Measurements from ENCODE around the gene RESP18.

RESP18 gene

GRCh38 chr2:219332542-219332941 is at the start of gene RESP18:
TSS of gene RESP18 (minus strand) at chr2:219332744.
- no peak for ATAC-seq
- Mint-ChIP-seq H3K9me3 (peaks cover 11% of the 10 kb centered on the region), H3K4me1 (peaks cover 8% of the 10 kb centered on the region)

GRCh38 chr2:219381448-219381847 is 48.9 kb upstream of the RESP18 start:
- peaks cover 13% of the 10 kb centered on the region for H3K4me1 Mint-ChIP-seq
- peak overlapping the region; percentile 72 for H3K27ac Mint-ChIP-seq
- ATAC-seq (no peak), DNase-seq (ENCODE audit: low spot score in 2 of 2) (no peak)
- H3K9me3 Mint-ChIP-seq = no peaks in the 10 kb centered on the region
- no peak overlapping the region for H3K4me3 Mint-ChIP-seq
- peaks cover 91% of the 10 kb centered on the region for H3K36me3 Mint-ChIP-seq

More at GRCh38 chr2:219332542-219332941, at the start of gene RESP18:
- no peak within 1 kb of the TSS for H3K27ac Mint-ChIP-seq
- no peaks in the 10 kb centered on the region for H3K36me3 Mint-ChIP-seq
- H3K4me3 Mint-ChIP-seq = no peak within 1 kb of the TSS
- DNase-seq (ENCODE audit: low spot score in 2 of 2) = no peak

- no peak overlapping the region for H3K27ac Mint-ChIP-seq
- H3K4me3 Mint-ChIP-seq = no peak overlapping the region
- peaks cover 7% of the 10 kb centered on the region for H3K4me1 Mint-ChIP-seq
- no peak for DNase-seq (ENCODE audit: low spot score in 2 of 2)
- ATAC-seq = no peak
- peaks cover 91% of the 10 kb centered on the region for H3K36me3 Mint-ChIP-seq
- H3K9me3 Mint-ChIP-seq = no peaks in the 10 kb centered on the region
Observed at GRCh38 chr2:219380926-219381325, 48.4 kb upstream of the RESP18 start.

GRCh38 chr2:219378163-219378851 is 45.8 kb upstream of the RESP18 start:
- H3K4me3 Mint-ChIP-seq = no peak overlapping the region
- H3K36me3 Mint-ChIP-seq = peaks cover 88% of the 10 kb centered on the region
- H3K27ac Mint-ChIP-seq = peak overlapping the region; percentile 41
- ATAC-seq = no peak
- H3K4me1 Mint-ChIP-seq = peaks cover under 1% of the 10 kb centered on the region
- DNase-seq (ENCODE audit: low spot score in 2 of 2) = no peak
- H3K9me3 Mint-ChIP-seq = no peaks in the 10 kb centered on the region

- Mint-ChIP-seq H3K27ac (no peak overlapping the region), H3K36me3 (peaks cover 16% of the 10 kb centered on the region), H3K4me1 (peaks cover 4% of the 10 kb centered on the region), H3K4me3 (no peak overlapping the region), H3K9me3 (no peaks in the 10 kb centered on the region)
- DNase-seq (ENCODE audit: low spot score in 2 of 2) (no peak), ATAC-seq (no peak)
Observed at GRCh38 chr2:219369447-219369861, 36.9 kb upstream of the RESP18 start.

GRCh38 chr2:219368690-219369191 is 36.2 kb upstream of the RESP18 start:
- no peak for ATAC-seq
- peaks cover 4% of the 10 kb centered on the region for H3K4me1 Mint-ChIP-seq
- no peaks in the 10 kb centered on the region for H3K9me3 Mint-ChIP-seq

GRCh38 chr2:219362524-219363164 is 30.1 kb upstream of the RESP18 start:
- peak; percentile 73 for ATAC-seq
- H3K27ac Mint-ChIP-seq = no peak overlapping the region
- H3K4me3 Mint-ChIP-seq = no peak overlapping the region
- no peaks in the 10 kb centered on the region for H3K9me3 Mint-ChIP-seq
- H3K36me3 Mint-ChIP-seq = no peaks in the 10 kb centered on the region
- DNase-seq (ENCODE audit: low spot score in 2 of 2) = no peak
- peaks cover 9% of the 10 kb centered on the region for H3K4me1 Mint-ChIP-seq

More at GRCh38 chr2:219368690-219369191, 36.2 kb upstream of the RESP18 start:
- Mint-ChIP-seq H3K36me3 (peaks cover 9% of the 10 kb centered on the region), H3K27ac (no peak overlapping the region), H3K4me3 (no peak overlapping the region)
- DNase-seq (ENCODE audit: low spot score in 2 of 2) = no peak

GRCh38 chr2:219362072-219362471 is 29.5 kb upstream of the RESP18 start:
- peaks cover 9% of the 10 kb centered on the region for H3K4me1 Mint-ChIP-seq
- H3K9me3 Mint-ChIP-seq = no peaks in the 10 kb centered on the region
- H3K36me3 Mint-ChIP-seq = no peaks in the 10 kb centered on the region
- H3K4me3 Mint-ChIP-seq = no peak overlapping the region
- DNase-seq (ENCODE audit: low spot score in 2 of 2) = no peak
- no peak overlapping the region for H3K27ac Mint-ChIP-seq
- ATAC-seq = no peak

- no peaks in the 10 kb centered on the region for H3K36me3 Mint-ChIP-seq
- ATAC-seq (peak; percentile 82), DNase-seq (ENCODE audit: low spot score in 2 of 2) (no peak)
- peak overlapping the region; percentile 23 for H3K4me3 Mint-ChIP-seq
- no peaks in the 10 kb centered on the region for H3K9me3 Mint-ChIP-seq
- H3K4me1 Mint-ChIP-seq = peaks cover 9% of the 10 kb centered on the region
- no peak overlapping the region for H3K27ac Mint-ChIP-seq
Observed at GRCh38 chr2:219358170-219359075, 25.9 kb upstream of the RESP18 start.

GRCh38 chr2:219356834-219357233 is 24.3 kb upstream of the RESP18 start:
- Mint-ChIP-seq H3K4me3 (no peak overlapping the region), H3K36me3 (no peaks in the 10 kb centered on the region), H3K27ac (no peak overlapping the region), H3K4me1 (no peaks in the 10 kb centered on the region), H3K9me3 (no peaks in the 10 kb centered on the region)
- DNase-seq (ENCODE audit: low spot score in 2 of 2) = no peak
- no peak for ATAC-seq

GRCh38 chr2:219354582-219354981 is 22.0 kb upstream of the RESP18 start:
- H3K36me3 Mint-ChIP-seq = no peaks in the 10 kb centered on the region
- no peak overlapping the region for H3K4me3 Mint-ChIP-seq
- ATAC-seq (no peak), DNase-seq (ENCODE audit: low spot score in 2 of 2) (no peak)
- no peaks in the 10 kb centered on the region for H3K9me3 Mint-ChIP-seq
- no peaks in the 10 kb centered on the region for H3K4me1 Mint-ChIP-seq
- no peak overlapping the region for H3K27ac Mint-ChIP-seq

GRCh38 chr2:219353129-219353528 is 20.6 kb upstream of the RESP18 start:
- no peaks in the 10 kb centered on the region for H3K36me3 Mint-ChIP-seq
- ATAC-seq (no peak), DNase-seq (ENCODE audit: low spot score in 2 of 2) (no peak)
- no peaks in the 10 kb centered on the region for H3K9me3 Mint-ChIP-seq
- no peak overlapping the region for H3K27ac Mint-ChIP-seq
- no peak overlapping the region for H3K4me3 Mint-ChIP-seq
- no peaks in the 10 kb centered on the region for H3K4me1 Mint-ChIP-seq

- Mint-ChIP-seq H3K4me3 (no peak overlapping the region), H3K36me3 (no peaks in the 10 kb centered on the region), H3K9me3 (no peaks in the 10 kb centered on the region), H3K27ac (no peak overlapping the region), H3K4me1 (no peaks in the 10 kb centered on the region)
- DNase-seq (ENCODE audit: low spot score in 2 of 2) = peak; percentile 53 to 82
- ATAC-seq = peak; percentile 78
Observed at GRCh38 chr2:219352448-219353023, 20.0 kb upstream of the RESP18 start.

GRCh38 chr2:219350710-219351221 is 18.2 kb upstream of the RESP18 start:
- no peak for ATAC-seq
- DNase-seq (ENCODE audit: low spot score in 2 of 2) = no peak
- H3K36me3 Mint-ChIP-seq = no peaks in the 10 kb centered on the region
- H3K9me3 Mint-ChIP-seq = no peaks in the 10 kb centered on the region
- no peak overlapping the region for H3K4me3 Mint-ChIP-seq
- H3K4me1 Mint-ChIP-seq = no peaks in the 10 kb centered on the region
- H3K27ac Mint-ChIP-seq = no peak overlapping the region

- no peaks in the 10 kb centered on the region for H3K4me1 Mint-ChIP-seq
- H3K9me3 Mint-ChIP-seq = no peaks in the 10 kb centered on the region
- H3K4me3 Mint-ChIP-seq = no peak overlapping the region
- no peak overlapping the region for H3K27ac Mint-ChIP-seq
- no peak for DNase-seq (ENCODE audit: low spot score in 2 of 2)
- no peaks in the 10 kb centered on the region for H3K36me3 Mint-ChIP-seq
- no peak for ATAC-seq
Observed at GRCh38 chr2:219350215-219350614, 17.7 kb upstream of the RESP18 start.
